Lower lobe of right lung (tissue), 2 donors: ENCODE data around the gene KRT4. TPM values are rescaled to one million over a fixed set of nuclear protein-coding genes. Genes with fewer than 3 reads are reported as not detected.
"Not testable (repeated sequence)": the region's sequence is repeated elsewhere in the genome, so short reads cannot be mapped to it uniquely, and the experiment has no call there.

ENCODE experiments used
- ATAC-seq, 2 donors: fragments of 200-7000 bp; cut with Tn5 transposase; one replicate each; pipeline ENCODE4 v1.9.1; 2020 to 2022; ENCODE audit warnings: mild to moderate bottlenecking in 2 of 2, moderate library complexity in 2 of 2
- DNase-seq: peaks from one replicate; pipeline ENCODE4 v3.0.0-alpha.2; 2020
- H3K27ac ChIP-seq: fragments of 200-600 bp; one replicate; pipeline ENCODE4 v1.8.0; 2022
- H3K27me3 ChIP-seq: fragments of 200-600 bp; one replicate; pipeline ENCODE4 v1.8.0; 2022; ENCODE audit warnings: low read depth
- H3K36me3 ChIP-seq: fragments of 200-600 bp; one replicate; pipeline ENCODE4 v1.8.0; 2022; ENCODE audit warnings: mild to moderate bottlenecking
- H3K4me1 ChIP-seq: fragments of 200-600 bp; one replicate; pipeline ENCODE4 v1.8.0; 2022
- H3K4me3 ChIP-seq: fragments of 200-600 bp; one replicate; pipeline ENCODE4 v1.8.0; 2022; ENCODE audit warnings: mild to moderate bottlenecking
- H3K9me3 ChIP-seq: fragments of 200-600 bp; one replicate; pipeline ENCODE4 v1.8.0; 2022
- CTCF ChIP-seq: fragments of 200-600 bp; IDR thresholded peaks from one replicate; pipeline ENCODE4 v1.8.0; 2022; ENCODE audit warnings: antibody characterized with exemption, mild to moderate bottlenecking
- intact Hi-C: fragments of 100-400 bp; cut with DNase I; formaldehyde crosslinking; loops from one replicate; pipeline ENCODE4 v1.11.0; 2022
- total RNA-seq: library from RNA; stranded (reverse); fragmentation: NEBNext Ultra II Directional; extraction: Animal tissue kit (Norgen Biotek cat#: 25700); gene quantifications from one replicate; pipeline ENCODE4 v1.2.1, GENCODE V29; 2021
- donor health status: DM: no; HTN: yes; CAD: no; lungs with severe emphysema.

Gene KRT4
- total RNA-seq, 1 donor from 2014 or later, result 6.4 TPM

DNA sequence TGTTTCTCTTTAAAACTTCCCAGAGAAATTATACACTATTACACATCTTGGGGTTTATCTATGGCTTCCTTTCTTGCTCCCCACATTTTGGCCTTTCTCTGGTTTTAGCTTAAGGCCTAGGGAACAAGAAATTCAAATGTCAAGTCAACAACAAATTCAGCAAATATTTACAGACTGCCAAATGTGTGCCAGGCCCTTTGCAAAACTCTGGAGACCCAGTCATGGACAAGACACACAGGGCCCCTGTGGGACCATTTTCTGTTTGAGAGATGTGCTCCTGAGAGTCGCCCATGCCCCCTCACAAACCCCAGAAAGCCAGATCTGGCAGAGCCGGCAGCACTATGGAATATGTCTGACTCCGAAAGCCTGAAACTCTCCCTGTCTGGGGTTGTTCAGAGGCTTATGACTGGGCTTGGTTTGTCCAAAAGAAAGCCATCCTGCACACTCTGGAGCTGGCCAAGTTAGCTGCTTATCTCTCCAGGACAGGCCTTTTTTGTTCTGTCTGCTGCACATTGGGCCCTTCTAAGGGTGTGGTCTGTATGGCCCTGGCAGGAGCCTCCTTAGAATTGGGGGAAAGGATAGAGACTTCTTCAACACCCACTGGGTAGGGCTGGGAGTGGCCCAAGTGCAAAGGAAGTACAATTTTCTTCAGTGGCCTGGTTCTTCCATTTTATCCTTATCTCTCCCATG, 16.9 kb downstream of the KRT4 start:
- TF ChIP-seq CTCF, result no peak
- H3K36me3 ChIP-seq, result no peaks in the 10 kb centered on the region
- ATAC-seq, result no peak
- no peaks in the 10 kb centered on the region for H3K9me3 ChIP-seq
- no peak overlapping the region for H3K27ac ChIP-seq
- H3K27me3 ChIP-seq, result peaks cover 28% of the 10 kb centered on the region
- no peak overlapping the region for H3K4me3 ChIP-seq
- DNase-seq, result no peak
- intact Hi-C loops, result no loop called here
- peaks cover 23% of the 10 kb centered on the region for H3K4me1 ChIP-seq

GRCh38 chr12:52796429-52796794, 17.5 kb downstream of the KRT4 start:
- no peaks in the 10 kb centered on the region for H3K36me3 ChIP-seq
- ATAC-seq (no peak), DNase-seq (no peak)
- H3K4me3 ChIP-seq, result no peak overlapping the region
- no peak for TF ChIP-seq CTCF
- intact Hi-C loops, result no loop called here
- no peak overlapping the region for H3K27ac ChIP-seq
- H3K9me3 ChIP-seq, result no peaks in the 10 kb centered on the region
- peaks cover 21% of the 10 kb centered on the region for H3K4me1 ChIP-seq
- peaks cover 32% of the 10 kb centered on the region for H3K27me3 ChIP-seq

DNA sequence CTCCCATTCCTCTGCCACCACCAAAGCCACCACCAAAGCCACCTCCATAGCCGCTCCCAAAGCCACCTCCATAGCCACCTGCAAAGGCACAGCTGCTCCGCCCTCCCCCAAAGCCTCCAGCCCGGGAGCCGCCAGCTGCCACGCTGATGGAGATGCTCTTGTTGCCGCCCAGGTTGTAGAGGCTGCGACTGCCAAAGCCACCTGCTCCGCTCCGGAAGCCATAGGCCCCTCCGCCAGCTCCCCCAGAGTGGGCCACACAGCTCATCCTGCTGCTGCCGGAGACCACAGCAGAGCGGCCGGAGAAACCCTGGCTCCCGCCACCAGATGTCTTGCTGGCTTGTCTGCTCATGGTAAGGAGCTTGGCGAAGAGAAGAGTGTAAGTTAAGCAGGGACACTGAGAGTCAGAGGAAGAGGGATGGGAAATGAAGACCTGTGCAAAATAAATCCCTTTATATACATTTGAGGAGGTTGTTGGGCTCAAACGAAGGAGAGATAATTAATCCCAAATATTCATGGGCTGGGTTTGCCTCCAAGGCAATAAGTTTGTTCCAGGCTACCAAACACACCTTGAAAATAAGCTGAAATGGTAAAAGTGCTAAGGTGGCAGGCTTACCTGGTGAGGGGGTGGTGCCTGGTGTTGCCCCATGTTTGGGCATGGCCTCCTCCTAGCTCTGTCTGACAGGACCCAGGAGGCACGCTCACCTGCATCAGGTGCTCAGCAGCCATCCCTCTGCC, 18.1 kb downstream of the KRT4 start, which contains the start of gene KRT3:
KRT3 (minus strand) TSS at position 424 of the 735 bp plus-strand sequence; CDS start at position 349, 75 bp downstream.
- no peak for TF ChIP-seq CTCF
- Histone ChIP-seq H3K36me3 (no peaks in the 10 kb centered on the region), H3K4me1 (peaks cover 16% of the 10 kb centered on the region), H3K9me3 (no peaks in the 10 kb centered on the region), H3K4me3 (no peak within 1 kb of the TSS), H3K27ac (no peak within 1 kb of the TSS), H3K27me3 (peaks cover 38% of the 10 kb centered on the region)
- intact Hi-C loops, result no loop called here
- no peak for ATAC-seq
- no peak for DNase-seq

DNA sequence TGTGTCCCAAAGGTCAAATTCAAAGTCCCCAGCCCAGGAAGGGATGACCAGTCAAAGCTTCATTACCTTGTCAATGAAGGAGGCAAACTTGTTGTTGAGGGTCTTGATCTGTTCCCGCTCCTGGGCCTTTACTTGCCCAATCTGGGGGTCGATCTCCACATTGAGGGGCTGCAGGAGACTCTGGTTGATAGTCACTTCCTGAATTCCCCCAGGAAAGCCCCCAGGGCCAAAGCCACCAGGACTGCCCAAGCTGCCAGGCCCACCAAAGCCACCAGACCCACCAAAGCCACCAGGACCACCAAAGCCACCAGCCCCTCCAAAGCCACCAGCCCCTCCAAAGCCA, 18.6 kb downstream of the KRT4 start:
- intact Hi-C loops, H3K36me3 ChIP-seq, H3K9me3 ChIP-seq, DNase-seq, H3K4me3 ChIP-seq, ATAC-seq, H3K27ac ChIP-seq: not testable (repeated sequence)
- peaks cover 10% of the 10 kb centered on the region for H3K4me1 ChIP-seq
- H3K27me3 ChIP-seq, result peaks cover 43% of the 10 kb centered on the region

DNA sequence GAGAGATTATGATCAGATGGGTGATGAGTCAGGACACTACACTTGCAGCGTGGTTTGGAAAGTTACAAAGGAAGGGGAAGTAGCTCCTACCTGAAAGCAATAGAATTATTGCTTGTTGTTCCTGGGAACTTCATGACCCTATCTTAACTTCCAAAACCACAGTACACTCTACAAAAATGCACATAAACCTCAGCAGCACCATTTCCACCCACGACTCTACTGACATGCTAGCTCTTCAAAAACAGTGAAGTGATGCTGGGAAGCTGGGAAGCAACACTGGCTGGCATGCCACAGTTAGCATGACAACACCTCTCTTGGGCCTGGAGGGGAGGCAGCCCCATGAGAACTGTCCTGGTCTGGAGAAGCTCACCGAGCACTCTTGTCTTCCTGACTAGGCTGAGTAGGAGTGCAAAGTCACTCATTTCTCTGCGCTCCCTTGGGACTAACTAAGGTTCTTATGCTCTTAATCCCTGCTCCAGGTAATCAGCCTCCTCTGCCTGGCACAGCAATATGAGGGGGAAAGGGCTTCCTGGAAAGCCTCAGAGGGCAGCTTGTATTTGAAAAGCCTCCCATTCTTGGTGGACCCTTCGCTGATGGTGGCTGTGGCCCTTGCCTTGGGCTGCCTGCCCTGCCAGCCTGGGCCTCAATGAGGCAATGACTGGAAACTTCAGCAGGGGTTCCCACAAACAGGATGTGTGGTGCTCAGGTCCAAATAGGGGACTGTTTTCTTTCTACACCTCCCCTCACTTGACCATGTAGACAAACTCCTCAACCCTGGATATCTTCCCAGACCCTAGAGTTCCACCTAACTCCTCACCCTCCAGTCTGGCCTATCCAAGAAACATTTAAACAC, 19.2 kb downstream of the KRT4 start:
- TF ChIP-seq CTCF, result no peak
- H3K36me3 ChIP-seq, result no peaks in the 10 kb centered on the region
- H3K27me3 ChIP-seq, result peaks cover 49% of the 10 kb centered on the region
- intact Hi-C loops, result no loop called here
- no peak overlapping the region for H3K27ac ChIP-seq
- ATAC-seq (no peak), DNase-seq (no peak)
- no peak overlapping the region for H3K4me3 ChIP-seq
- peaks cover 4% of the 10 kb centered on the region for H3K4me1 ChIP-seq
- H3K9me3 ChIP-seq, result no peaks in the 10 kb centered on the region
